Glomerular visceral epithelial cell (primary cell): ENCODE measurements around the gene CACYBP.
A peak's percentile ranks its signal among the peaks of the same experiment; 100 is the strongest.

Experiments
- DNase-seq: peaks from one replicate; pipeline ENCODE4 v3.0.0-alpha.2; 2016; ENCODE audit errors: extremely low spot score

The CACYBP gene

GRCh38 chr1:174974711-174975119, 25.0 kb upstream of the CACYBP start:
- no peak for DNase-seq

- no peak for DNase-seq
These were observed 24.0 kb upstream of the CACYBP start for GRCh38 chr1:174975764-174976163.

DNA sequence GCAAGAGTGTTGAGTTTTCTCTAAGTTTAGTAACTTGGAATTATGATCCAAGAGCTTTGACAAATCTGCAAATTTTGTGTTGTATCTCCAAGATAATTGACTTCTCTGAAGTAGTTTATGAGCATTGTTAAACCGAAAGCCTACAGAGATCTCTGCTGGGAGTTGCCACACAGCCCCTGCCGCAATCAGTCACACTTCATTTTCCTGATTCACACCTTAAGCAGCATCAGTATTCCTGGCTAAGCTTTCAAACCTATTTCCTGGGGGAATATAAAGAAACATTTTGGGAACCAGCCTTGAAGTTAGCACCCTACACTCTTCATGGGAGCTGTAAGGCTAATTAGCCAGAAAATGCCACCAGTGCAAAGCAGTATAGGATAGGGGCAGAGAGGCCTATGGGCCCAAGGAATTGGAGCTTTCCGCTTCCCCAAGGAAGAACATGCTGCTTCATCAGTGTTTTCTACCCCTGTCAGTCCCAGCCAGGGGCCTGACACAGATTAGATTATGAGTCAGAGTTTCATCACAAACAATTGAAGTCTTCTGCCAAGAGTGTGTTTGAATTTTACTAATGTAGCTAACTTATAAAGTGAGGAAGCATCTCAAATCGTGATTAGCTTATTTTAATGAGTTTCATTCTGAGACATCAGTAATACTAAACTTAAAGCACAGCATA, 23.2 kb upstream of the CACYBP start:
- no peak for DNase-seq

DNA sequence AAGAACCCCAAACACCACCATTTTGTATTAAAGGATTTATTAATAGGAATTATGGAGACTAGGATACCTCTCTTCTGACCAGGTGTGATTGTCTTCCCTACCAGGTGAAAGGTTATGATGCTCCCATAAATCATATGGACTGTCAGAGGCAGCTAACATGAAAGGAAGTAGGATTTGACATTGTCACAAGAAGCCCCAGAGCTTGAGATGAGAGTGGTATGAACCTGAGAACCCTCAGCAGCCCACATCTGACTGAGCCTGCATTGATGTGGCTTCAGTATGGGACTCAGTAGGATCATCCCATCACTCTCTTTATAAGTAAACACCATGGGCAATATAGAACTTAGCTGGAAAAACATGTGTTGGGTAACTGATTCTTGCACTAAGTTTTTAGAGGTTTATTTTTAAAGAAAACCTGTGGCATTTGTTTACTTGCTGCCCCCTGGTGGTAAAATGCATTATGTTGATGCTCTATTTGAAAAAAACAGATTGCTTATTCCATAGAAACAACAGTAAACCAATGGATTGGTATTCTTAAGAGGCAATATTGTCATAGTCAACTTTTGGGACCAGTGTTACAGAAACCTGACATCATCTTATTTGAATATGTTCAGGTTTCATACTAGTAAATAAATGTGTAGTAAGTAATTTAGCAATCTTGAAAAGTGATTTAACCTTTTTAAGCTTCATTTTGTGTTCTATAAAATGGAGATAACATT, 16.6 kb upstream of the CACYBP start:
- DNase-seq = peak; percentile 40

DNA sequence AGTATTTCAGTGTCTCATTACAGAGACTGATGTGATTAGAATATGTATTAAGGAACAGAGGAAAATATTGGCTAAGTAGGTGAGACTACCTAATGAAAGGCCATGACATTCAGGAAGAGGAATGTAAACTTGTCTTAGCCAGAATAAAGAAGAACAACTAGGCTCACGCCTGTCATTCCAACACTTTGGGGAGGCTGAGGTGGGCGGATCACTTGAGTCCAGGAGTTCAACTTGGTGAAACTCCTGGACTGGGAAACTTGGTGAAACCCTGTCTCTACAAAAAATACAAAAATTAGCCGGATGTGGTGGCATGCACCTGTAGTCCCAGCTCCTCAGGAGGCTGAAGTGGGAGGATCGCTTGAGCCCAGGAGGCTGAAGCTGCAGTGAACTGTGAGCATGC, 14.8 kb upstream of the CACYBP start:
- no peak for DNase-seq

DNA sequence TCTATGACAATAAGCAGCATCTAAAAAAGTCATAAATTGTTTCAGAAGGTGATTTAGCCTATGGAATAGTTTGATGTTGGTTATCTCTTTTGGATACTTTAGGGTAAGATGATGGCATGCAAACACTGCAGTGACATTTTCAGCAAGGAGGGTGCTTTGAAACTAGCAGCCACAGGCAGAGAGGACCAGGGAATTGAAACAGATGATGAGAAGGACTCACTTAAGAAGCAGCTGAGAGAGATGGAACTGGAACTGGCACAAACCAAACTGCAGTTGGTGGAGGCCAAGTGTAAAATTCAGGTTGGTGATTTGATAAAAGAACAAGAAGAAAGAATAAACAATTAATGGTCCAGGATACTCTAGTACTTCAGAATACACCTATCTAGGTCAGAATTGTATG, 11.2 kb upstream of the CACYBP start:
- DNase-seq = no peak

DNA sequence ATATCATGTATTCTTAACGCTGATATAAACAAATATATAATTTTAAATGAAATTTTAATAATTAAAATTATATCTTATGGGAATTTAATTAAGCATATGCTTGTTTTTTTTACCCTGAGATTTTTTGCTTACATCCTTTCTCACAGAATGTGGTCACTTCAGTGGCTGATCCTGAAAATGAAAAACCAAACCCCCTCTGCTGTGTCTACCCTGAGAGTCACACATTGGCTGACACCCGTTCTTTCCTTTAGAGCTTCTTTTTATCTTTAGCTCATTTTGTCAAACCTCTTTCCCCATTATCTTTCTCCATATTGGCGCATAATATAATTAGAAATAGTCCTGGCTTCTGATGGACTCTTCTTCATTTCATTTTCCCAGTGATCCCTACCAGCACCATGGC, 10.8 kb upstream of the CACYBP start:
- no peak for DNase-seq

DNA sequence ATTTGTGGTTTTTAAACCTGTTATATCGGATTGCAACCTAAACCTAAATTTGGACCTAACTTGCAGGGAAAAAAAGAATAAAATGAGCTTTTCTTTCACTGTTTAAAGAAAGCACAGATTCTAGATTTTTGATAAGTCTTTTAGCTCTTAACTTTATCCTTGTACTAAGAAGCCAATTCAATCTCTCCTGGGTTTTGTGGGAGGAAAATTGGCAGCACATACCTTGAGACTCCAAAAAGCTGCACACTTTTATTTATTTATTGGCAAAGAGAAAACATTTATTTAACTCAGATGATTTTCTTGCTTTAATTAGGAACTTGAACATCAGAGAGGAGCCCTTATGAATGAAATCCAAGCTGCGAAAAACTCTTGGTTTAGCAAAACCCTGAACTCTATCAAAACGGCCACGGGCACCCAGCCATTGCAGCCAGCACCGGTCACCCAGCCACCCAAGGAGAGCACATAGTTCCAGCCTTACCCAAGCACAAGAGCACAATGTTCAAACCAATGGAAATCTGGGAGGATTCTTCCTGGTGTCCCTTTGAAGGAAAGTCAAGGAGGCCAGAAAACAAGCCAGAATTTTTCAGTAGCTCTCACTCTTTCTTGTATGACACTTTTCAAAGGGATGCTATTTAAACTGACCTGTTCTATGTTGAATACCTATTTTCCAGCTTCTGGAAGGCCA, 10.1 kb upstream of the CACYBP start:
- no peak for DNase-seq

DNA sequence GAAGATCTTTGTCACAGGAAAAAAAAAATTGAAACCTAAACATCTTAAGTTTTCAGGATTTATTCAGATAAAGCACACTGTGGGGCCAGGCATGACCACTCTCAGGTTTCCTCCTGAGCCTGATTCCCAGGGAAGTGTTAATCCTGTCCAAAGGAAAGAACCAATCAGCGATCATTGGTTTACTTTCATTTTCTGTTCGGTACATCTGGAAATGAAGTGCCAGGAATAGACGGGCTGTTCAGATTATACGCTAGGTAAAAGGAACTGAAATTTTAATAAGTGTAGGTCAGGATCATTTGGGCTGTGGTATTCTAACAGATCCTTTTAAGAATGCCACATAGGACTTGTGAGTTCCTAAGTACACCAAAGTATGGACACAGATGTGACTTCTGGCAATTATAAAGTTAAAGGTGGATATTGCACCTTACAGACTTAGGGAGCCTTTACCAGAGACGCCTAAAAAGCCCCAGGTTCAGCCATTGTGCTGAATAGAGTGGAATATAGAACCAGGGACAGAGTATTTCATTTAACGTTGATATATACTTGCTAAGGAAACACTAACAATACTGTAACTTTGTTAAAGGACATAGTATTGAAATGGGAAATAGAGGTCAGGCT, 9.3 kb upstream of the CACYBP start:
- DNase-seq = no peak

- no peak for DNase-seq
These were observed 8.3 kb upstream of the CACYBP start for GRCh38 chr1:174991473-174991872.

- no peak for DNase-seq
These were observed 4.6 kb upstream of the CACYBP start for GRCh38 chr1:174995121-174995520.

- no peak for DNase-seq
These were observed 3.8 kb upstream of the CACYBP start for GRCh38 chr1:174995916-174996315.

GRCh38 chr1:174996476-174996875, 3.3 kb upstream of the CACYBP start:
- DNase-seq = no peak

DNA sequence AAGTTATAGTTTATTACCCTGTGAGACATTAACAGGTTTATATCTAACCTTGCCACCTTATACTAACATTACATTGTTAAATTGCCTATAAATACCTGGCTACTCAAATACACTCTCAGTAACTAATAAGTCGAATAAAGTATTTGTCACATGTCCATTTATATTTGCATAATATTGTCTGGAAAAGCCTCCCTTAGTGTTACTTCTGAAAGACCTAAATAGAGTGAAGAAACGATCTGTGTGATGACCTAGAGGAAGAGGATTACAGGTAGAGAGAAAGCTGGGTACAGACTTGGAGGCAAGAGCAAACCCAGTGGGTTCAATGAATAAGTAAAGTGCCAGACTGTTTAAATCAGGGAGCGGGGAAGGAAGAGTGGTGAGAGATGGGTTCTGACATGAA, 2.7 kb upstream of the CACYBP start:
- DNase-seq = no peak

GRCh38 chr1:174998569-174999215, 1.1 kb upstream of the CACYBP start:
- peak; percentile 70 for DNase-seq

- DNase-seq = peak; percentile 99
These were observed 371 bp upstream of the CACYBP start for GRCh38 chr1:174999216-174999935.

GRCh38 chr1:175000697-175001187, 995 bp downstream of the CACYBP start:
- no peak for DNase-seq

GRCh38 chr1:175002910-175003517, 3.3 kb downstream of the CACYBP start:
- DNase-seq = no peak

DNA sequence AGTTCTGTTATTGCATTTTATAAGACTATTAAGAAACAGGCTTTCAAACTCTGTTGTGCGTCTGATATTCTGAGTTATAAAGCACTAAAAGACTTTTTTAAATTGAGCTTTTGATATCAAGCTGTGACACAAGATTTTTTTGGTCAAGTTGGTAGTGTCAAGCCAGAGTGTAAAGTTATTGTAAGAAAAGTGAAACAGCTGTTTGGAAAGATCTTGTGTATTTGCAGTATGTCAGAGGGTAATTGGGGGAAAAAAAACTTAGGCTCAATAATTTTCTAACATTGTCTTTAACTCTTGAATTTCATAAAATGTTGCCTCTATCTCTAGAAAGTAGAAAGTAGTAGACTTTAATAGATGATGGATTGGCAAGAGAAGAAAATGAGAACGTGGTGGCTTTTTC, 3.8 kb downstream of the CACYBP start:
- no peak for DNase-seq

GRCh38 chr1:175005085-175005783, 5.5 kb downstream of the CACYBP start:
- DNase-seq = no peak
